Thymus (tissue), 11 donors: ENCODE measurements around the gene GLYATL1. TPM values are rescaled to one million over a fixed set of nuclear protein-coding genes. Genes with fewer than 3 reads are reported as not detected.
"Not testable (repeated sequence)": the region's sequence is repeated elsewhere in the genome, so short reads cannot be mapped to it uniquely, and the experiment has no call there.

Experiments used
- DNase-seq, 9 donors: peaks; one replicate each; pipeline ENCODE4 v3.0.0-alpha.2; 2013; ENCODE audit warnings: low spot score in 9 of 9, low read depth in 6 of 9, missing footprints in 1 of 9
- H3K27ac ChIP-seq, 2 donors: one replicate each; pipeline ENCODE4 v1.5.1; 2013; ENCODE audit warnings: control low read depth in 1 of 2, low read depth in 1 of 2, low read length in 1 of 2, mild to moderate bottlenecking in 1 of 2, moderate library complexity in 1 of 2
- H3K27me3 ChIP-seq, 2 donors: one replicate each; pipeline ENCODE4 v1.5.1; 2013; ENCODE audit warnings: low read length in 1 of 2; ENCODE audit not compliant: control insufficient read depth in 2 of 2, insufficient read depth in 1 of 2
- H3K36me3 ChIP-seq, 2 donors: one replicate each; pipeline ENCODE4 v1.5.1; 2013; ENCODE audit warnings: low read length in 1 of 2, mild to moderate bottlenecking in 1 of 2, moderate library complexity in 1 of 2; ENCODE audit not compliant: control insufficient read depth in 2 of 2, insufficient read depth in 2 of 2
- H3K4me1 ChIP-seq, 2 donors: one replicate each; pipeline ENCODE4 v1.5.1; 2013; ENCODE audit warnings: low read length in 2 of 2; ENCODE audit not compliant: control insufficient read depth in 2 of 2, insufficient read depth in 2 of 2
- H3K4me3 ChIP-seq, 2 donors: one replicate each; pipeline ENCODE4 v1.5.1; 2013; ENCODE audit warnings: low read length in 2 of 2, control low read depth in 1 of 2, mild to moderate bottlenecking in 1 of 2
- H3K9me3 ChIP-seq, 2 donors: one replicate each; pipeline ENCODE4 v1.5.1; 2013; ENCODE audit warnings: low read length in 1 of 2, mild to moderate bottlenecking in 1 of 2; ENCODE audit not compliant: control insufficient read depth in 2 of 2, insufficient read depth in 1 of 2
- WGBS: extraction: QIAGEN DNeasy Blood & Tissue Kit; methylation state at CpG from one replicate; pipeline ENCODE4 v1.1.7; 2013; 5-methylcytosine and 5-hydroxymethylcytosine counted together
- polyA plus RNA-seq: library from polyadenylated mRNA; stranded (reverse); fragments of 200-250 nt; gene quantifications from one replicate; pipeline ENCODE4 v1.2.3, GENCODE V29; 2013
- total RNA-seq: library from RNA; stranded (reverse); fragments of 120-200 nt; gene quantifications from one replicate; pipeline ENCODE4 v1.2.4, GENCODE V29; 2013
- donor health status: healthy.

Gene GLYATL1
- total and polyA plus RNA-seq, 2 donors: 1.4 to 4.9 TPM

GRCh38 chr11:59000003-59000402 lies 60.7 kb downstream of the GLYATL1 start:
- Histone ChIP-seq H3K9me3 (no peaks in the 10 kb centered on the region), H3K4me3 (no peak overlapping the region), H3K4me1 (no peaks in the 10 kb centered on the region), H3K36me3 (no peaks in the 10 kb centered on the region), H3K27me3 (no peaks in the 10 kb centered on the region), H3K27ac (no peak overlapping the region)
- 95% methylated on average over 3 of the region's 3 CpGs for WGBS
- DNase-seq: no peak

- H3K9me3 ChIP-seq, H3K36me3 ChIP-seq, DNase-seq, H3K4me3 ChIP-seq, H3K27me3 ChIP-seq, H3K4me1 ChIP-seq, H3K27ac ChIP-seq: not testable (repeated sequence)
- WGBS: 18% methylated on average over 2 of the region's 2 CpGs
Measured at GRCh38 chr11:59002006-59002405, 62.7 kb downstream of the GLYATL1 start.

Other genes with a start within 250 kb of the GLYATL1 start
- not detected for gene GLYAT, start 207.5 kb upstream of the GLYATL1 start, total RNA-seq
- gene GLYAT, start 207.5 kb upstream of the GLYATL1 start, polyA plus RNA-seq: 0.18 TPM
- gene GLYATL2, start 94.8 kb upstream of the GLYATL1 start, total RNA-seq: 0.19 TPM
- 0.09 TPM for gene GLYATL2, start 94.8 kb upstream of the GLYATL1 start, polyA plus RNA-seq
- 0.09 TPM for gene GLYATL1B, start 146.8 kb downstream of the GLYATL1 start, total RNA-seq
- gene GLYATL1B, start 146.8 kb downstream of the GLYATL1 start, polyA plus RNA-seq: not detected
- gene FAM111B, start 167.7 kb downstream of the GLYATL1 start, total RNA-seq: 30.9 TPM
- gene FAM111B, start 167.7 kb downstream of the GLYATL1 start, polyA plus RNA-seq: 0.80 TPM
- gene FAM111A, start 203.4 kb downstream of the GLYATL1 start, total RNA-seq: 60.5 TPM
- gene FAM111A, start 203.4 kb downstream of the GLYATL1 start, polyA plus RNA-seq: 82.5 TPM
- gene DTX4, start 232.6 kb downstream of the GLYATL1 start, total RNA-seq: 1.6 TPM
- 2.0 TPM for gene DTX4, start 232.6 kb downstream of the GLYATL1 start, polyA plus RNA-seq